Measurements from ENCODE around the gene CDH6. TPM values are rescaled to one million over a fixed set of nuclear protein-coding genes. Genes with fewer than 3 reads are reported as not detected.

CDH6 gene
- total and polyA plus RNA-seq, 10 of the 15 experiments (the other 5 are each of a cell fraction or from before 2014, with no cell fraction given) = 0.01 TPM; not detected in 9

- POLR2A ChIA-PET = no interaction called here
Measured at GRCh38 chr5:31158686-31159085, 34.8 kb upstream of the CDH6 start.

More at GRCh38 chr5:31158686-31159085, 34.8 kb upstream of the CDH6 start:
- intact Hi-C loops (cut with micrococcal nuclease; ENCODE audit: unreplicated experiment) (no loop called here), in situ Hi-C loops (cut with MboI) (no loop called here)
- SMC1A ChIA-PET (ENCODE audit: uncharacterized antibody, unreplicated experiment) = no interaction called here
- no peak overlapping the region for H3K4me3 ChIP-seq
- no peak overlapping the region for H2AFZ ChIP-seq (ENCODE audit: control insufficient read depth, low read depth, low read length)
- FAIRE-seq = no peak
- no peak for TF ChIP-seq ATF3 (IDR thresholded peaks at IDR 0.05; ENCODE audit: borderline replicate concordance, extremely low read depth, low read depth, low read length)
- TF ChIP-seq SKIL (IDR thresholded peaks at IDR 0.05; ENCODE audit: low read depth, poor library complexity, severe bottlenecking) = no peak
- no peak for TF ChIP-seq CTCF (IDR thresholded peaks at IDR 0.05 in 2 of 3, conservative IDR thresholded peaks at IDR 0.05 in 1 of 3; ENCODE audit: control insufficient read depth in 2 of 3, extremely low read depth in 1 of 3, insufficient read depth in 1 of 3, low read depth in 3 of 3, low read length in 3 of 3)
- H3K9ac ChIP-seq (ENCODE audit: control insufficient read depth, insufficient read depth, low read length) = no peak overlapping the region
- RAD21 ChIA-PET (ENCODE audit: unreplicated experiment) = no interaction called here
- ATAC-seq = no peak
- no peaks in the 10 kb centered on the region for H4K20me1 ChIP-seq (ENCODE audit: control insufficient read depth, insufficient read depth)
- CTCF ChIA-PET = interaction anchor here (1.4 kb wide), 1 partner anchor 29 kb away, joined by 3 read pairs; no protein-coding TSS in a partner anchor
- no peaks in the 10 kb centered on the region for H3K27me3 ChIP-seq (replicated peaks in 1 of 2; ENCODE audit: control insufficient read depth in 2 of 2, insufficient read depth in 2 of 2, low read length in 1 of 2)
- no peaks in the 10 kb centered on the region for H3K79me2 ChIP-seq (ENCODE audit: control insufficient read depth, insufficient read depth, low read length)
- DNase-seq (ENCODE audit: low read depth, low spot score) = no peak
- no peak overlapping the region for H3K27ac ChIP-seq (ENCODE audit: control insufficient read depth, insufficient read depth)
- no peaks in the 10 kb centered on the region for H3K4me1 ChIP-seq (ENCODE audit: control insufficient read depth, insufficient read depth, low read length)
- no peaks in the 10 kb centered on the region for H3K36me3 ChIP-seq (ENCODE audit: control insufficient read depth in 2 of 2, insufficient read depth in 2 of 2, low read length in 1 of 2)
- H3K4me2 ChIP-seq (ENCODE audit: control insufficient read depth, insufficient read depth) = no peak overlapping the region
- no peaks in the 10 kb centered on the region for H3K9me3 ChIP-seq (replicated peaks; ENCODE audit: control insufficient read depth, insufficient read depth, low read length)
- BruUV-seq (replicated peaks) = no TSS peak
- 0% methylated on average over 1 of the region's 1 CpG for WGBS (ENCODE audit: insufficient coverage, insufficient replicate concordance, low lambda C conversion rate, missing lambda C conversion rate)
